OCI-LY3 (cell line): ENCODE data around the gene VGLL3.

Experiments used
- CTCF ChIP-seq: fragments of 200-600, 300-600 bp; sonication (generic); IDR thresholded peaks from 2 replicates; pipeline ENCODE4 v1.5.1; 2014; ENCODE audit warnings: antibody characterized with exemption, low read length, low read depth
- EZH2phosphoT487 ChIP-seq: fragments of 200-600 bp; shearing (Covaris generic); IDR thresholded peaks from 2 replicates; pipeline ENCODE4 v1.6.1; 2018; ENCODE audit warnings: antibody characterized with exemption, mixed run types, low read depth

GRCh38 chr3:86963611-86964010 lies 27.3 kb downstream of the VGLL3 start:
- TF ChIP-seq CTCF, result no peak
- no peak for TF ChIP-seq EZH2phosphoT487
